ENCODE data around the gene AK4. TPM values are rescaled to one million over a fixed set of nuclear protein-coding genes. Genes with fewer than 3 reads are reported as not detected.

AK4 gene
- total RNA-seq, 4 donors from 2014 or later: 39.9 to 83.2 (median 49.0) TPM

DNA sequence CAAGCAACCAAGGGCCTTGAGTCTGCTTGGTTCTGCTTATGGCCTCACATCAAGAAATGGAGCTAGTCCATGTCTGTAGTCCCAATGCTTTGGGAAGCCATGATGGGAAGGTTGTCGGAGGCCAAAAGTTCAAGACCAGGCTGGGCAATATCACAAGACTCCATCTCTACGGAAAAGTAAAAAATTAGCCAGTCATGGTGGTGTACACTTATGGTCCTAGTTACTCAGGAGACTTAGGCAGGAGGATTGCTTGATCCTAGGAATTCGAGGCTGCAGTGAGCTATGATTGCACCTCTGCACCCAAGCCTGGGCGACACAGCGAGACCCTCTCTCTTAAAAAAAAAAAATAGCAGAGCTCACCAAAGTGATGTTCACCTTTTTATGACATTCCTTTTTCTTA is 81.2 kb downstream of the AK4 start:
- H3K4me3 ChIP-seq (ENCODE audit: low read depth, poor library complexity, severe bottlenecking): no peak overlapping the region
- no peak for TF ChIP-seq POLR2A (IDR thresholded peaks at IDR 0.05)
- TF ChIP-seq, protein P1, sequence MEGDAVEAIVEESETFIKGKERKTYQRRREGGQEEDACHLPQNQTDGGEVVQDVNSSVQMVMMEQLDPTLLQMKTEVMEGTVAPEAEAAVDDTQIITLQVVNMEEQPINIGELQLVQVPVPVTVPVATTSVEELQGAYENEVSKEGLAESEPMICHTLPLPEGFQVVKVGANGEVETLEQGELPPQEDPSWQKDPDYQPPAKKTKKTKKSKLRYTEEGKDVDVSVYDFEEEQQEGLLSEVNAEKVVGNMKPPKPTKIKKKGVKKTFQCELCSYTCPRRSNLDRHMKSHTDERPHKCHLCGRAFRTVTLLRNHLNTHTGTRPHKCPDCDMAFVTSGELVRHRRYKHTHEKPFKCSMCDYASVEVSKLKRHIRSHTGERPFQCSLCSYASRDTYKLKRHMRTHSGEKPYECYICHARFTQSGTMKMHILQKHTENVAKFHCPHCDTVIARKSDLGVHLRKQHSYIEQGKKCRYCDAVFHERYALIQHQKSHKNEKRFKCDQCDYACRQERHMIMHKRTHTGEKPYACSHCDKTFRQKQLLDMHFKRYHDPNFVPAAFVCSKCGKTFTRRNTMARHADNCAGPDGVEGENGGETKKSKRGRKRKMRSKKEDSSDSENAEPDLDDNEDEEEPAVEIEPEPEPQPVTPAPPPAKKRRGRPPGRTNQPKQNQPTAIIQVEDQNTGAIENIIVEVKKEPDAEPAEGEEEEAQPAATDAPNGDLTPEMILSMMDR (IDR thresholded peaks at IDR 0.05): no peak
- no peak for DNase-seq (ENCODE audit: low spot score in 2 of 2)
- WGBS, 2 donors: 95 to 97% methylated on average over 5 of the region's 5 CpGs
- intact Hi-C loops (cut with DNase I; ENCODE audit: low total_unique reads): no loop called here

DNA sequence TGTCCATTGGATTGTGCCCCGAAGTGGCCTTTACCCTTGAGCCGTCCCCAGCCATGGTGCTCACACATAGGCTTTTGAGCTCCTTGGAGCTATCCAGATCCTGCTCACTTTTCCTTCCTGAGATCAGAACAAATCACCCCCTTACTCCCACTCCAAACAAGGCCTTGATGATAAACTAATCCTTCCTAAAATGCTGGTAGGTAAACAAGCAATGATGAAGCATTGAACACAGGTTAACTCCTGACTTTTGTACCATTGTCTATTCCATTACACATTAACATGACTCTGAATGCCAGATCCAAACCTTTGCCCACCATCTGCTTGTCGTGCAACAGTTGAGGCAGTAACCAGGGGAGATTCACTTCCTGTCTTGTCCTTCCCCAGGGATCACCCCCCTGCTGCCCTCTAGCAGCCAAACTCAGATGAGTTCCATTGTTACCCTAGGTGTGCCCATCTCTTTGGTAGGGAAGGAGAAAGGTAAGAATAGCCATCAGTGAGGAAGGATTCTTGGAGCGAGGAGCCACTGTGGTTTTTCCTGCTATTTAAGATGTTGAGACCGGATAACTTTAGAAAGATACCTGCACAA is 81.8 kb downstream of the AK4 start:
- intact Hi-C loops (cut with DNase I; ENCODE audit: low total_unique reads): no loop called here
- H3K4me3 ChIP-seq (ENCODE audit: low read depth, poor library complexity, severe bottlenecking): no peak overlapping the region
- TF ChIP-seq, protein P1 (IDR thresholded peaks at IDR 0.05): no peak
- TF ChIP-seq POLR2A (IDR thresholded peaks at IDR 0.05): no peak
- no peak for DNase-seq (ENCODE audit: low spot score in 2 of 2)
- WGBS, 2 donors: 96 to 98% methylated on average over 5 of the region's 5 CpGs

DNA sequence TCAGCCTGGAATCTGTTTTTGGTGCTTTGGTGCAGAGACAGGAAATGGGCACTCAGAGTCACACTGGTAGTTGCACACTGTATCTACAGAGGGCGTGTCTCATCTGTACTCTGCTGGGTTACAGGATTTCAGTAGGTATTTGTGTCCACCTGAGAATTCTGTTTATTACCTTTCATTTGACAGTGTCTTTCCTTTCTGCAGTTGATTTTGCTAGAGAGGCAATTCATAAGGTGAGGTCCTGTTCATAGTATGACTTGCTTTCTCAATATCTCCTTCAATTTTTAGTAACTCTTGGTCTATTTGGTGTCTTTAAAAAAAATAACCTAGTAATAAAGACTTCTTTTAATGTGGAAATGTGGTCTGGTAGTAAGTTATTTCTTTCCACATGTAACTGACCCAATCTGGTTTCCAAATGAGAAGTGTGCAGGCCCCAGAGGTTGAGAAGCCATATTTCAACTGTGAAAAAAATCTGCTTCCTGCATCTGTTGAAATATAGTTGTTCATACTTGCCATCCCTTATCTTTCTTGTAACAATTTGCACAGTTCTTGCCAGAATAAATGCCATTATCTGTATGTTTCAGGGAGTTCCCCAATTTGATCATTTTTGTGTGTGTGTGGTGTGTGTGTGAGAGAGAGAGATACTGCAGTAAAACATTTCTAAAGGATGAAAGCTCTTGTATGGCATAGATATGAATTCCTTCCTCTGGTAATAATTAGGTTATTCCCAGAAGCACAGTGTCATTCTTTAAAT is 82.9 kb downstream of the AK4 start:
- no peak overlapping the region for H3K4me3 ChIP-seq (ENCODE audit: low read depth, poor library complexity, severe bottlenecking)
- TF ChIP-seq, protein P1 (IDR thresholded peaks at IDR 0.05): no peak
- 68 to 70% methylated on average over 1 of the region's 1 CpG for WGBS, 2 donors
- intact Hi-C loops (cut with DNase I; ENCODE audit: low total_unique reads): no loop called here
- DNase-seq (ENCODE audit: low spot score in 2 of 2): no peak

DNA sequence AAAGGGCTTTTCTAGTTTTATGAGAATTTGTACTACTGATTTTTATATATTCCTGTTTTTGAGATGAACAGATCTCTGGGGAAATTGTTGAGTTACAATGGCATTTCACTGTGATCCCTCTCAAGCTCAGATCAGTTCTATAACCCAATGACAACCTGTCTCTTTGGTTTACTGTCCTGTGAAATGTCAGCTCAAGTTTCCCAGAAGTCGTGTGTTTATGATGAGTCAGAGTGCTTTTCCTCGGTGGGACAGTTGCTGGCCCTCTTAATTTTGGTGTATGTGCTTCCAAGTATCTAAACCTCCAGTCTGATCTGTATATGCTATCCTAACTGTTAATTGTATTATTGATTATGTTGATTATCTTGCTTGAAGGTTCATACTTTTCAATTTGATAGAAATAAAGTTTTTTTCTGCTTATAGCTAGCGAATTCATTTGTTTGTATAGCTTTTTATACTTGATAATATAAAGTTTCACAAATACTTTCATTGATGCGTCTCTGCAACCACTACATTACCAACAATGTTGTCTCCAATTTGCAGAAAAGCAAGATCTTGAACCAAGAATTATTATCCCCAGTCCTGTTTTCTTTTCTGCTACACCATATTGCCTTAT is 83.8 kb downstream of the AK4 start:
- no peak overlapping the region for H3K4me3 ChIP-seq (ENCODE audit: low read depth, poor library complexity, severe bottlenecking)
- 71 to 72% methylated on average over 4 of the region's 4 CpGs for WGBS, 2 donors
- TF ChIP-seq, protein P1 (IDR thresholded peaks at IDR 0.05): no peak
- TF ChIP-seq POLR2A (IDR thresholded peaks at IDR 0.05): no peak
- intact Hi-C loops (cut with DNase I; ENCODE audit: low total_unique reads): no loop called here
- no peak for DNase-seq (ENCODE audit: low spot score in 2 of 2)

DNA sequence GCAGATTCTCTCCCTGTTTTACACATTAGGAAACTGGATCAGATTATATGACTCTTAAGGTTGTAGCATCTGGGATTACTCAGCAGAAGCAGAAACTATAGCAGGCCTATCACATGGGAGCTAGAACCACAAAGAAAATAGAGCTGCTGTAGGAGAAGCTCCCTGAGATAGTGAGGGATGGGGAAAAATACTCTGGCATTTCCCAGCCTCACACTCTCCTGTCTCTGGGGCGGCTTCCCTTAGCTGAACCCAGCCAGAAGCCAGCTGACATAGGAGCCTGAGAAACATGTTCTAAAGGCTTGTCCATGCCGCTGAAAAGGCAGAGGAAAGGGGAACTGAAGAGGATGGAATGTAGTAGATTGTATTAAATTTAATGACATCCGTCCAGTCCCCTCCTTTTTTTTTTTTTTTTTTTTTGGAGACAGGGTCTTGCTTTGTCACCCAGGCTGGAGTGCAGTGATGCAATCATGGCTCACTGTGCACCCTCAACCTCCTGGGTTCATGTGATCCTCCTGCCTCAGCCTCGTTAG is 84.5 kb downstream of the AK4 start:
- TF ChIP-seq, protein P1 (IDR thresholded peaks at IDR 0.05): no peak
- TF ChIP-seq POLR2A (IDR thresholded peaks at IDR 0.05): no peak
- intact Hi-C loops (cut with DNase I; ENCODE audit: low total_unique reads): no loop called here
- no peak for DNase-seq (ENCODE audit: low spot score in 2 of 2)
- WGBS, 2 donors: 56 to 81% methylated on average over 4 of the region's 4 CpGs
- H3K4me3 ChIP-seq (ENCODE audit: low read depth, poor library complexity, severe bottlenecking): no peak overlapping the region

All from lower leg skin (tissue), 4 donors.